Psoas muscle (tissue), 8 donors: ENCODE data around the gene DPP10. TPM values are rescaled to one million over a fixed set of nuclear protein-coding genes. Genes with fewer than 3 reads are reported as not detected.
"Not testable (repeated sequence)": the region's sequence is repeated elsewhere in the genome, so short reads cannot be mapped to it uniquely, and the experiment has no call there.

Experiments
- ATAC-seq, 4 donors: fragments of 200-7000 bp; cut with Tn5 transposase; one replicate each; pipeline ENCODE4 v1.9.1; 2020; ENCODE audit warnings: moderate library complexity in 3 of 4, mild to moderate bottlenecking in 2 of 4
- DNase-seq, 2 donors: peaks; one replicate each; pipeline ENCODE4 v3.0.0-alpha.2; 2020
- H3K27ac ChIP-seq: fragments of 200-600 bp; one replicate; pipeline ENCODE4 v1.8.0; 2022
- H3K27me3 ChIP-seq, 3 donors: fragments of 200-600 bp in 1 of 3; one replicate each; pipeline versions ENCODE4 v1.6.1 to v1.8.0; 2013 to 2022; ENCODE audit warnings: low read length in 2 of 3, mild to moderate bottlenecking in 2 of 3, moderate library complexity in 1 of 3; ENCODE audit not compliant: insufficient read depth in 3 of 3
- H3K36me3 ChIP-seq, 2 donors: fragments of 200-600 bp in 1 of 2; one replicate each; pipeline versions ENCODE4 v1.6.1 to v1.8.0; 2013 to 2022; ENCODE audit warnings: low read depth in 1 of 2, mild to moderate bottlenecking in 1 of 2, moderate library complexity in 1 of 2; ENCODE audit not compliant: insufficient read depth in 1 of 2
- H3K4me1 ChIP-seq: fragments of 200-600 bp; one replicate; pipeline ENCODE4 v1.8.0; 2022
- H3K4me3 ChIP-seq: fragments of 200-600 bp; one replicate; pipeline ENCODE4 v1.8.0; 2022; ENCODE audit warnings: mild to moderate bottlenecking
- H3K9me3 ChIP-seq: fragments of 200-600 bp; one replicate; pipeline ENCODE4 v1.8.0; 2022
- CTCF ChIP-seq: fragments of 200-600 bp; IDR thresholded peaks from one replicate; pipeline ENCODE4 v1.8.0; 2022; ENCODE audit warnings: antibody characterized with exemption
- WGBS, 3 donors: extraction: QIAGEN DNeasy Blood & Tissue Kit; methylation state at CpG; one replicate each; pipeline versions ENCODE4 v1.1.6 to v1.1.7; 2013; 5-methylcytosine and 5-hydroxymethylcytosine counted together
- intact Hi-C, 2 donors: fragments of 100-400 bp; cut with DNase I; formaldehyde crosslinking; loops; one replicate each; pipeline versions ENCODE4 v1.11.0 to v1.14.2; 2022
- polyA plus RNA-seq, 3 donors: library from polyadenylated mRNA; stranded (reverse); fragments of 200-250 nt; gene quantifications; one replicate each; pipeline ENCODE4 v1.2.3, GENCODE V29; 2013
- total RNA-seq, 4 donors: library from RNA; stranded (reverse); fragmentation: NEBNext Ultra II Directional in 2 of 4; extraction: Animal tissue kit (Norgen Biotek cat#: 25700) in 2 of 4; gene quantifications; one replicate each; pipeline versions ENCODE4 v1.2.1 to v1.2.4, GENCODE V29; 2021 to 2023
- donor health status: healthy with polysubstance abuse.
- donor health status: DM: no; HTN: no; CAD: no; lungs with moderate emphysema.
- donor health status: Bipolar disorder and iron deficiency.
- donor health status: healthy.
- donor health status: DM: yes; HTN: yes; CAD: no.
- donor health status: DM: no; HTN: no; CAD: no.
- donor health status: DM: no; HTN: no; CAD: no.
- donor health status: DM: yes; HTN: yes; CAD: no.

Gene DPP10
- total and polyA plus RNA-seq, 7 donors, result 0.01 to 0.11 TPM; not detected in 5

- ATAC-seq, result no peak
- whole genome bisulfite sequencing, 3 donors, result 59 to 62% (median 60%) methylated on average over 5 of the region's 5 CpGs
- Histone ChIP-seq H3K4me1 (no peaks in the 10 kb centered on the region), H3K27ac (no peak overlapping the region), H3K36me3 (no peaks in the 10 kb centered on the region), H3K4me3 (no peak overlapping the region), H3K9me3 (no peaks in the 10 kb centered on the region), H3K27me3 (peaks cover 0 to 2% (median 0%) of the 10 kb centered on the region in 3 donors)
- no peak for DNase-seq
- intact Hi-C loops, result no loop called here
- TF ChIP-seq CTCF, result no peak
Measured at GRCh38 chr2:114729026-114729425, 286.6 kb downstream of the DPP10 start.

GRCh38 chr2:114735126-114735525, 292.7 kb downstream of the DPP10 start:
- H3K4me3 ChIP-seq, result no peak overlapping the region
- H3K36me3 ChIP-seq, result no peaks in the 10 kb centered on the region
- H3K9me3 ChIP-seq, result no peaks in the 10 kb centered on the region
- no peak for TF ChIP-seq CTCF
- intact Hi-C loops, result no loop called here
- 64 to 68% (median 68%) methylated on average over 3 of the region's 3 CpGs for WGBS, 3 donors
- DNase-seq, result no peak
- H3K4me1 ChIP-seq, result no peaks in the 10 kb centered on the region
- no peak for ATAC-seq
- H3K27me3 ChIP-seq, result no peaks in the 10 kb centered on the region
- H3K27ac ChIP-seq, result no peak overlapping the region

- TF ChIP-seq CTCF, result no peak
- H3K27ac ChIP-seq, result no peak overlapping the region
- no peaks in the 10 kb centered on the region for H3K9me3 ChIP-seq
- DNase-seq, result no peak
- no peak for ATAC-seq
- WGBS, 3 donors, result 71 to 73% (median 73%) methylated on average over 1 of the region's 1 CpG
- H3K4me1 ChIP-seq, result no peaks in the 10 kb centered on the region
- H3K27me3 ChIP-seq, result no peaks in the 10 kb centered on the region
- intact Hi-C loops, result loop anchor here in 1 of 2 donors (5.0 kb wide), 1 partner anchor 1615 kb away; no protein-coding TSS in a partner anchor
- H3K36me3 ChIP-seq, result no peaks in the 10 kb centered on the region
- H3K4me3 ChIP-seq, result no peak overlapping the region
Measured at GRCh38 chr2:114742245-114742644, 299.8 kb downstream of the DPP10 start.

GRCh38 chr2:114745700-114746099, 303.3 kb downstream of the DPP10 start:
- H3K4me1 ChIP-seq, result no peaks in the 10 kb centered on the region
- no peaks in the 10 kb centered on the region for H3K9me3 ChIP-seq
- intact Hi-C loops, result no loop called here
- H3K27me3 ChIP-seq, result no peaks in the 10 kb centered on the region
- 61 to 74% (median 71%) methylated on average over 2 of the region's 2 CpGs for WGBS, 3 donors
- ATAC-seq (no peak), DNase-seq (no peak)
- H3K27ac ChIP-seq, result no peak overlapping the region
- no peak for TF ChIP-seq CTCF
- no peaks in the 10 kb centered on the region for H3K36me3 ChIP-seq
- H3K4me3 ChIP-seq, result no peak overlapping the region

- ATAC-seq, H3K4me3 ChIP-seq, H3K9me3 ChIP-seq, DNase-seq, H3K36me3 ChIP-seq, H3K27ac ChIP-seq, H3K4me1 ChIP-seq, H3K27me3 ChIP-seq, intact Hi-C loops: not testable (repeated sequence)
- 71 to 81% (median 78%) methylated on average over 3 to 4 of the region's 5 CpGs for WGBS, 3 donors
Measured at GRCh38 chr2:114748175-114748574, 305.7 kb downstream of the DPP10 start.
